H9 (cell line): ENCODE data around the gene ZFPL1. TPM values are rescaled to one million over a fixed set of nuclear protein-coding genes. Genes with fewer than 3 reads are reported as not detected.

ENCODE experiments used
- DNase-seq: peaks from one replicate; pipeline ENCODE4 v3.0.0-alpha.2; 2017
- H2AFZ ChIP-seq: one replicate; pipeline ENCODE4 v1.6.1; 2013; ENCODE audit warnings: mild to moderate bottlenecking, low read length, control low read depth, moderate library complexity
- H2AK5ac ChIP-seq: 2 replicates; pipeline ENCODE4 v1.6.1; 2013; ENCODE audit warnings: low read length, control low read depth, mixed read lengths; ENCODE audit not compliant: insufficient read length
- H2BK120ac ChIP-seq: one replicate; pipeline ENCODE4 v1.6.1; 2013; ENCODE audit warnings: low read depth, mild to moderate bottlenecking, low read length, control low read depth, inconsistent platforms; ENCODE audit not compliant: poor library complexity, severe bottlenecking
- H2BK12ac ChIP-seq: 2 replicates; pipeline ENCODE4 v1.6.1; 2013; ENCODE audit warnings: low read length, control low read depth, mixed read lengths, low read depth; ENCODE audit not compliant: insufficient read length
- H2BK15ac ChIP-seq: 2 replicates; pipeline ENCODE4 v1.6.1; 2013; ENCODE audit warnings: low read depth, low read length, control low read depth
- H2BK20ac ChIP-seq: one replicate; pipeline ENCODE4 v1.6.1; 2013; ENCODE audit warnings: low read depth, mild to moderate bottlenecking, low read length, control low read depth, inconsistent platforms; ENCODE audit not compliant: poor library complexity, severe bottlenecking
- H2BK5ac ChIP-seq: 2 replicates; pipeline ENCODE4 v1.6.1; 2013; ENCODE audit warnings: low read length, control low read depth, mixed read lengths; ENCODE audit not compliant: insufficient read length
- H3K14ac ChIP-seq: 2 replicates; pipeline ENCODE4 v1.6.1; 2013; ENCODE audit warnings: low read length, control low read depth; ENCODE audit not compliant: insufficient read depth
- H3K18ac ChIP-seq: 2 replicates; pipeline ENCODE4 v1.6.1; 2013; ENCODE audit warnings: low read depth, mild to moderate bottlenecking, mixed read lengths, low read length, control low read depth; ENCODE audit not compliant: insufficient read length
- H3K23ac ChIP-seq: 2 replicates; pipeline ENCODE4 v1.6.1; 2013; ENCODE audit warnings: low read length, control low read depth, mixed read lengths, low read depth; ENCODE audit not compliant: insufficient read length
- H3K23me2 ChIP-seq: 2 replicates; pipeline ENCODE4 v1.6.1; 2013; ENCODE audit warnings: low read depth, mild to moderate bottlenecking, mixed read lengths, low read length, control low read depth; ENCODE audit not compliant: insufficient read length, poor library complexity, severe bottlenecking
- H3K27ac ChIP-seq: 2 replicates; pipeline ENCODE4 v1.5.1; 2013; ENCODE audit warnings: low read length, control low read depth, mixed read lengths, low read depth; ENCODE audit not compliant: insufficient read length
- H3K27me3 ChIP-seq: 2 replicates; pipeline ENCODE4 v1.6.1; 2013; ENCODE audit warnings: low read length, control low read depth, inconsistent platforms; ENCODE audit not compliant: insufficient read depth
- H3K4ac ChIP-seq: 2 replicates; pipeline ENCODE4 v1.6.1; 2013; ENCODE audit warnings: low read depth, mild to moderate bottlenecking, control low read depth, inconsistent platforms, low read length, moderate library complexity
- H3K4me1 ChIP-seq: 2 replicates; pipeline ENCODE4 v1.6.1; 2013; ENCODE audit warnings: low read length, control low read depth, inconsistent platforms; ENCODE audit not compliant: insufficient read depth
- H3K4me2 ChIP-seq: 2 replicates; pipeline ENCODE4 v1.6.1; 2013; ENCODE audit warnings: low read length, control low read depth, mixed read lengths; ENCODE audit not compliant: insufficient read length, insufficient read depth
- H3K56ac ChIP-seq: 2 replicates; pipeline ENCODE4 v1.6.1; 2013; ENCODE audit warnings: low read depth, mild to moderate bottlenecking, mixed read lengths, low read length, control low read depth; ENCODE audit not compliant: insufficient read length
- H3K79me1 ChIP-seq: 2 replicates; pipeline ENCODE4 v1.6.1; 2013; ENCODE audit warnings: low read depth, mild to moderate bottlenecking, moderate library complexity, low read length, control low read depth, inconsistent platforms; ENCODE audit not compliant: insufficient read depth, poor library complexity, severe bottlenecking
- H3K79me2 ChIP-seq: 2 replicates; pipeline ENCODE4 v1.6.1; 2013; ENCODE audit warnings: low read length, control low read depth, inconsistent platforms; ENCODE audit not compliant: insufficient read depth
- H3K9ac ChIP-seq: 2 replicates; pipeline ENCODE4 v1.6.1; 2013; ENCODE audit warnings: low read length, control low read depth, mixed read lengths; ENCODE audit not compliant: insufficient read length; ENCODE audit errors: extremely low read depth
- H3K9me3 ChIP-seq: one replicate; pipeline ENCODE4 v1.6.1; 2013; ENCODE audit warnings: low read depth, low read length, inconsistent platforms; ENCODE audit not compliant: control insufficient read depth
- H3T11ph ChIP-seq: one replicate; pipeline ENCODE4 v1.6.1; 2013; ENCODE audit warnings: mild to moderate bottlenecking, low read length, control low read depth, inconsistent platforms
- H4K20me1 ChIP-seq: one replicate; pipeline ENCODE4 v1.6.1; 2013; ENCODE audit not compliant: control insufficient read depth, insufficient read length, insufficient read depth
- H4K5ac ChIP-seq: 2 replicates; pipeline ENCODE4 v1.6.1; 2013; ENCODE audit warnings: low read depth, mild to moderate bottlenecking, mixed read lengths, low read length, control low read depth; ENCODE audit not compliant: insufficient read length
- H4K8ac ChIP-seq: replicated peaks from 2 replicates; pipeline ENCODE4 v1.6.1; 2013; ENCODE audit warnings: low read length, control low read depth, mixed read lengths, low read depth; ENCODE audit not compliant: insufficient read length
- H4K91ac ChIP-seq: 2 replicates; pipeline ENCODE4 v1.6.1; 2013; ENCODE audit warnings: low read depth, mild to moderate bottlenecking, moderate library complexity, mixed read lengths, low read length, control low read depth; ENCODE audit not compliant: insufficient read length
- H3K27ac Mint-ChIP-seq, 3 experiments: 2 replicates in 2 of 3; 3 replicates in 1 of 3; pipeline ENCODE4 v1.8.0; 2020 to 2021; ENCODE audit warnings: mixed read lengths in 3 of 3, mild to moderate bottlenecking in 1 of 3, moderate library complexity in 1 of 3
- H3K27me3 Mint-ChIP-seq: 2 replicates; pipeline ENCODE4 v1.8.0; 2021; ENCODE audit warnings: low read depth, mild to moderate bottlenecking, moderate library complexity, mixed read lengths
- H3K36me3 Mint-ChIP-seq, 3 experiments: 2 replicates in 2 of 3; 3 replicates in 1 of 3; pipeline ENCODE4 v1.8.0; 2020 to 2021; ENCODE audit warnings: low read depth in 3 of 3, mixed read lengths in 3 of 3; ENCODE audit not compliant: insufficient read depth in 1 of 3
- H3K4me1 Mint-ChIP-seq, 2 experiments: 2 replicates each; pipeline ENCODE4 v1.8.0; 2020; ENCODE audit warnings: mixed read lengths in 2 of 2
- H3K4me3 Mint-ChIP-seq, 2 experiments: 2 replicates in 1 of 2; 3 replicates in 1 of 2; pipeline ENCODE4 v1.8.0; 2020 to 2021; ENCODE audit warnings: mild to moderate bottlenecking in 2 of 2, mixed read lengths in 2 of 2, moderate library complexity in 1 of 2
- H3K9me3 Mint-ChIP-seq, 2 experiments: 2 replicates in 1 of 2; 3 replicates in 1 of 2; pipeline ENCODE4 v1.8.0; 2020; ENCODE audit warnings: mild to moderate bottlenecking in 2 of 2, mixed read lengths in 2 of 2, moderate library complexity in 1 of 2
- CTCF ChIP-seq: fragments of 200-600 bp; sonication (generic); conservative IDR thresholded peaks from 3 replicates; pipeline ENCODE4 v1.8.0; 2021; ENCODE audit warnings: antibody characterized with exemption, mild to moderate bottlenecking
- WGBS: extraction: QIAGEN DNeasy Blood & Tissue Kit; methylation state at CpG from one replicate; pipeline ENCODE4 v1.1.7; 2013; ENCODE audit warnings: missing lambda C conversion rate, low lambda C conversion rate, mixed read lengths; ENCODE audit not compliant: insufficient read length; ENCODE audit errors: extremely low coverage; 5-methylcytosine and 5-hydroxymethylcytosine counted together
- total RNA-seq: library from RNA; stranded (reverse); gene quantifications from 2 replicates; pipeline ENCODE4 v1.2.1, GENCODE V29; 2021

ZFPL1 gene
- total RNA-seq, 1 experiment from 2014 or later = 24.2 TPM

- Histone ChIP-seq H2AFZ (no peak overlapping the region), H3K4me2 (peak overlapping the region; percentile 81), H3T11ph (no peak overlapping the region), H4K91ac (no peak overlapping the region), H2BK20ac (no peak overlapping the region), H3K18ac (peak overlapping the region; percentile 63), H2AK5ac (no peak overlapping the region), H3K9me3 (no peaks in the 10 kb centered on the region), H3K4ac (no peak overlapping the region; the same call in 1 of the 2 replicates), H4K8ac (no peak overlapping the region), H3K27ac (no peak overlapping the region), H4K5ac (peak overlapping the region; percentile 54), H3K27me3 (no peaks in the 10 kb centered on the region), H3K23me2 (peaks cover 12% of the 10 kb centered on the region), H4K20me1 (no peaks in the 10 kb centered on the region), H3K23ac (no peak overlapping the region), H2BK15ac (no peak overlapping the region), H2BK120ac (no peak overlapping the region), H3K14ac (peak overlapping the region; percentile 94), H3K79me1 (peaks cover 5% of the 10 kb centered on the region), H3K56ac (peak overlapping the region; percentile 23), H3K9ac (peak overlapping the region; percentile 88), H3K4me1 (no peaks in the 10 kb centered on the region), H2BK12ac (no peak overlapping the region), H2BK5ac (no peak overlapping the region), H3K79me2 (peaks cover 9% of the 10 kb centered on the region; the same call in 1 of the 2 replicates)
- Mint-ChIP-seq H3K4me3 (peak overlapping the region; percentile 100), H3K27ac (peak overlapping the region; percentile 99 to 100 (median 100)), H3K9me3 (no peaks in the 10 kb centered on the region), H3K27me3 (peaks cover 1% of the 10 kb centered on the region; the same call in 1 of the 2 replicates), H3K4me1 (peaks cover 6 to 20% of the 10 kb centered on the region in 2 experiments), H3K36me3 (peaks cover 35 to 71% (median 62%) of the 10 kb centered on the region in 3 experiments)
- no peak; the same call in 2 of the 3 replicates for TF ChIP-seq CTCF
- WGBS = no CpG with 5 or more reads among the region's 22 CpGs
- DNase-seq = no peak
Measured at GRCh38 chr11:65121447-65121864, 37.4 kb downstream of the ZFPL1 start.
